ENCODE results near the gene DENND1A.

DENND1A gene

GRCh38 chr9:123757960-123758359 lies 172.0 kb downstream of the DENND1A start:
- Histone ChIP-seq H3K4me2 (ENCODE audit: low read depth, low read length, poor library complexity, severe bottlenecking) (no peak overlapping the region), H3K36me3 (ENCODE audit: insufficient read depth, low read length) (no peaks in the 10 kb centered on the region), H3K9ac (ENCODE audit: low read depth, low read length, poor library complexity, severe bottlenecking) (no peak overlapping the region), H3K79me2 (ENCODE audit: insufficient read depth, low read length) (no peaks in the 10 kb centered on the region), H4K20me1 (ENCODE audit: insufficient read depth, low read length, poor library complexity, severe bottlenecking) (no peaks in the 10 kb centered on the region), H2AFZ (ENCODE audit: low read length) (no peak overlapping the region), H3K4me3 (ENCODE audit: low read length, poor library complexity, severe bottlenecking) (no peak overlapping the region), H3K27me3 (ENCODE audit: insufficient read depth, low read length, poor library complexity, severe bottlenecking) (no peaks in the 10 kb centered on the region), H3K9me3 (ENCODE audit: insufficient read depth, low read depth, low read length) (no peaks in the 10 kb centered on the region), H3F3A (ENCODE audit: low read depth) (no peaks in the 10 kb centered on the region), H3K4me1 (ENCODE audit: insufficient read depth, low read length, poor library complexity, severe bottlenecking) (peaks cover 14% of the 10 kb centered on the region), H3K9me2 (replicated peaks; ENCODE audit: low read depth, low read length) (no peaks in the 10 kb centered on the region)
- TF ChIP-seq CTCF (conservative IDR thresholded peaks at IDR 0.05; ENCODE audit: low read length) (no peak), EZH2phosphoT487 (IDR thresholded peaks at IDR 0.05; ENCODE audit: borderline replicate concordance) (no peak)

DNA sequence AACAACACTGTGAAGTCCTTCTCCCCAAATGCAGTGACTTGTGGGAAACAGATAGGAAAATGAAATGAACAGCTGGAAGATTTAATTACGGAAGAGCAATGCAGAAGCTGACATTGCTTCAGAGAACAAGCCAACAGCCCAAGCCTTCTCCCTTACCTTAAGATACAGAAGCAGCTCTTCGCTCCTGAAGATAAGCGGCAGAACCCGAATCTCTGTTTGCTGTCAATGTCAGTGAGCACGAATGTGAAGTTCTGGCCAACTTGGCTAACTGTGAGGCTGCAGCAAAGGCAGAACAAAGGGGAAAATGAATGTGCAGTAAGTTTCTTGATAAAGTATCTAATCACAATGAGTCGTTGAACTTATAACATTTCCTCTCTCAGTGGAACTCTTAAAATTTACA lies 172.4 kb downstream of the DENND1A start:
- Histone ChIP-seq H3K4me1 (ENCODE audit: insufficient read depth, low read length, poor library complexity, severe bottlenecking) (peaks cover 14% of the 10 kb centered on the region), H3K9me2 (replicated peaks; ENCODE audit: low read depth, low read length) (no peaks in the 10 kb centered on the region), H3F3A (ENCODE audit: low read depth) (no peaks in the 10 kb centered on the region), H2AFZ (ENCODE audit: low read length) (no peak overlapping the region), H3K4me3 (ENCODE audit: low read length, poor library complexity, severe bottlenecking) (no peak overlapping the region), H3K36me3 (ENCODE audit: insufficient read depth, low read length) (no peaks in the 10 kb centered on the region), H4K20me1 (ENCODE audit: insufficient read depth, low read length, poor library complexity, severe bottlenecking) (no peaks in the 10 kb centered on the region), H3K79me2 (ENCODE audit: insufficient read depth, low read length) (no peaks in the 10 kb centered on the region), H3K4me2 (ENCODE audit: low read depth, low read length, poor library complexity, severe bottlenecking) (no peak overlapping the region), H3K9me3 (ENCODE audit: insufficient read depth, low read depth, low read length) (no peaks in the 10 kb centered on the region), H3K27me3 (ENCODE audit: insufficient read depth, low read length, poor library complexity, severe bottlenecking) (no peaks in the 10 kb centered on the region), H3K9ac (ENCODE audit: low read depth, low read length, poor library complexity, severe bottlenecking) (no peak overlapping the region)
- TF ChIP-seq CTCF (conservative IDR thresholded peaks at IDR 0.05; ENCODE audit: low read length) = no peak
- no peak for TF ChIP-seq EZH2phosphoT487 (IDR thresholded peaks at IDR 0.05; ENCODE audit: borderline replicate concordance)

DNA sequence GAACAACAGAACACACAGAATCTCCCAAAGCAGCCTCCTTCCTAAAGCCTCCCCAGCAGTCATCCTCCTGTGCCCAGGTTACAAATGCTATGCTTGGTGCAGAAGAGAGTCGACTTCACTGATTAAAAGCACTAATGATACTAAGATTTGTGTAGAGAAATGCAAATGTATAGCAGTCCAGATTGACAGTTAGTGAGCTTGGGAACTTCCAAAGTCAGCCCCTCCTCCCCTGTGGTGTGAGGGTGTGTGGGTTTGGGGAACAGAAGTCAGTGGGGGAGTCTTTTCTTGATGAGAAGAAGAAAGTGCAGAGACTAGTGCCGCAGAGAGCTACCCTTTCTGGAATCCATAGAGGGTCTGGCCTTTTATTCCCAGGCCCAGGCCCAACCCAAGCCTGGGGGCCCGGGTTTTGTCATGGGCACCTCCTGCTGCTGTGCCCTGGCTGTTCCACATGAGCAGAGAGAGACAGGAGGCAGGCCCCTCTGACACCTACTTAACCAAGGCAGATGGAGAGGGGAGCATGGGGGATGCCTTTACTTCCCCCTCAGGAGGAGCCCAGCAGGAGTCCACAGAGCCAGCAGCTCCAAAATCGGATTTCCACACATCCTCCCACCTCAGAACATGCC lies 173.3 kb downstream of the DENND1A start:
- Histone ChIP-seq H3K4me2 (ENCODE audit: low read depth, low read length, poor library complexity, severe bottlenecking) (no peak overlapping the region), H4K20me1 (ENCODE audit: insufficient read depth, low read length, poor library complexity, severe bottlenecking) (no peaks in the 10 kb centered on the region), H3K9me2 (replicated peaks; ENCODE audit: low read depth, low read length) (no peaks in the 10 kb centered on the region), H3K27me3 (ENCODE audit: insufficient read depth, low read length, poor library complexity, severe bottlenecking) (no peaks in the 10 kb centered on the region), H2AFZ (ENCODE audit: low read length) (no peak overlapping the region), H3K4me3 (ENCODE audit: low read length, poor library complexity, severe bottlenecking) (no peak overlapping the region), H3K9ac (ENCODE audit: low read depth, low read length, poor library complexity, severe bottlenecking) (no peak overlapping the region), H3K79me2 (ENCODE audit: insufficient read depth, low read length) (no peaks in the 10 kb centered on the region), H3F3A (ENCODE audit: low read depth) (no peaks in the 10 kb centered on the region), H3K4me1 (ENCODE audit: insufficient read depth, low read length, poor library complexity, severe bottlenecking) (peaks cover 6% of the 10 kb centered on the region), H3K36me3 (ENCODE audit: insufficient read depth, low read length) (no peaks in the 10 kb centered on the region), H3K9me3 (ENCODE audit: insufficient read depth, low read depth, low read length) (no peaks in the 10 kb centered on the region)
- TF ChIP-seq EZH2phosphoT487 (IDR thresholded peaks at IDR 0.05; ENCODE audit: borderline replicate concordance) (no peak), CTCF (conservative IDR thresholded peaks at IDR 0.05; ENCODE audit: low read length) (no peak)
